Sciatic nerve (tissue), 2 donors: ENCODE data around the gene INSIG2. TPM values are rescaled to one million over a fixed set of nuclear protein-coding genes. Genes with fewer than 3 reads are reported as not detected.

ENCODE experiments used
- ATAC-seq: fragments of 200-7000 bp; cut with Tn5 transposase; one replicate; pipeline ENCODE4 v1.9.1; 2020; ENCODE audit warnings: mild to moderate bottlenecking, moderate library complexity
- DNase-seq: peaks from one replicate; pipeline ENCODE4 v3.0.0-alpha.2; 2020; ENCODE audit warnings: low spot score
- intact Hi-C: fragments of 100-400 bp; cut with DNase I; formaldehyde crosslinking; loops from one replicate; pipeline ENCODE4 v1.14.2; 2022
- total RNA-seq: library from RNA; stranded (reverse); fragmentation: NEBNext Ultra II Directional; extraction: Animal tissue kit (Norgen Biotek cat#: 25700); gene quantifications from one replicate; pipeline ENCODE4 v1.2.1, GENCODE V29; 2021
- donor health status: DM: no; HTN: no; CAD: no.
- donor health status: DM: no; HTN: no; CAD: no.

Gene INSIG2
- total RNA-seq, 1 donor from 2014 or later: 23.2 TPM

- ATAC-seq (no peak), DNase-seq (no peak)
- intact Hi-C loops: no loop called here
Observed at GRCh38 chr2:118153433-118153832, 65.2 kb downstream of the INSIG2 start.

- ATAC-seq: no peak
- no peak for DNase-seq
- intact Hi-C loops: loop anchor here (2.0 kb wide), 1 partner anchor 15 kb away; no protein-coding TSS in a partner anchor
Observed at GRCh38 chr2:118154176-118154575, 65.9 kb downstream of the INSIG2 start.

Other genes starting within 250 kb of the INSIG2 start
- gene CCDC93, start 74.4 kb upstream of the INSIG2 start, total RNA-seq: 44.2 TPM